DMS114 treated with DMSO at 0.1 percent for 48 hours (cell line): ENCODE data around the gene MRPL4.
"Not testable (repeated sequence)": the region's sequence is repeated elsewhere in the genome, so short reads cannot be mapped to it uniquely, and the experiment has no call there.

Source experiments
- DNase-seq: peaks from one replicate; lab custom pipeline; 2025; ENCODE audit not compliant: unreplicated experiment; lab: John Stamatoyannopoulos, UW

Gene MRPL4

DNA sequence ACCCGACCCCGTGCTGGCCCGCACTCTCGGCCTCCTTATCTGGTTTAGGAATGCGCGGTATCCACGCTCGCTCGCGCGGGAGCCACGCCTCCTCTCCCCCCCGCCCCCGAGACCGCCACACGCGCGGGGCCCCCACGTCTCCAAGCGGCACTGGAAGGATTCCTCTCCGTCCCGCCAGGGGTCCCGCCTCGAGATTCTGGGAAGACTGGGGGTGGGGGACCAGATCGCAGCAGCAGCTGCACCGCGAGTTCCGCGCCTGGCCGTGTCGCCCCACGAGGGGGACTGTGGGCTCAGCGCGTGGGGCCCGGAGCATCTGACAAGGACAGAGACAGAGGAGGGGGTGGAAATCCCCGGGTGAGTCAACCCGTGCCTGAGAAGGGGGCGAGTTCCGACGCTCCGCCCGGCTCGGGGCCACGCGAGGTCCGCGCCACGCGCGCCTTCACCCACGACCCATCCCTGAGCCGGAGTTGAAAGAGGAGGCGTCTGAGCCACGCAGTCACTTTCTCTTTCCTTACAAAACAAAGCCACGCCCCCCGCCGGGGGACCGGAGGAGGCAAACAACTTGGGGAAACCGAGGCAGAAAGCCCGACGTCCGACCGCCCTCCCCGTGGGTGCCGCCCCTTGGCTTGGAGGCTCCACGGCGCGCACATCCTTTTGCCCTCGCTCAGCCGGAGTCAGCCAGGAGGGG, 21.7 kb upstream of the MRPL4 start:
- no peak for DNase-seq

DNA sequence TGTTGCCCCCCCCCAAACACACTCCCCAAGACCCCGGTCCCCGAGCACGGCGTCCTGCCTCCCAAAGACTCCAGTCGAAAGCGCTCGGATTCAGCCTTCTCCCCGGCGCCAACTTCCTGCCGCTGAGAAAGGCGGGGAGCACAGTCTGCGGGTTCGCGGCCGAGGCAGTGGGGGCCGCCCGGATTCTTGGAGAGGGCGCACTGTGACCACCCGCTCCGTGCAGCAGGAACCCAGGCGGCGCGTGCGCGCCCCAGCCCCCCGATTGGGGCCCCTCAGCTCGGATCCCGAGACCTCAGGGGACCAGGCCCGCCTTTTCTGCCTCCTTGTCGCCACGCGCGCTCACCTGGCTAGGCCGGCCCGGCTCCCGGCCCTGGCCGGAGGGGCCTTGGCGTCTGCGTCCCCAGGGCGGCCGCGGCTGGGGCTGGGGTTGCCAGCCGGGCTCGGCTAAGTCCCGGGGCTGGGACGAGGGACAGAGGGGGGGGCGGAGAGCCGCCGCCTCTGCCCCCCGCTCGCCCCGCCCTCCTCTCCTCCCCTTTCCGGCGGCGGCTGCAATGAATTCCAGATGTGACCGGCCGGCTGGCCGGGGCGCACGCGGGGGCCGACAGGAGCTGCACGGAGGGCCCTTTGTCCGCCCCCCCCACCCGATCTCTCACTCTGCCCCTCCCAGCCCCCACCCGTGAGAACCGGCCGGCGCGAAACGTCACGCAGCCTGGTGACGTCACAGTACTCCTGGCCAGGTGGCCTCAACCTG, 21.0 kb upstream of the MRPL4 start, which contains the start of gene S1PR2:
TSS of gene S1PR2 (minus strand) at position 471 of the 751 bp plus-strand sequence. CDS start 6,426 bp downstream, outside the sequence.
- DNase-seq, result peak; percentile 23

DNA sequence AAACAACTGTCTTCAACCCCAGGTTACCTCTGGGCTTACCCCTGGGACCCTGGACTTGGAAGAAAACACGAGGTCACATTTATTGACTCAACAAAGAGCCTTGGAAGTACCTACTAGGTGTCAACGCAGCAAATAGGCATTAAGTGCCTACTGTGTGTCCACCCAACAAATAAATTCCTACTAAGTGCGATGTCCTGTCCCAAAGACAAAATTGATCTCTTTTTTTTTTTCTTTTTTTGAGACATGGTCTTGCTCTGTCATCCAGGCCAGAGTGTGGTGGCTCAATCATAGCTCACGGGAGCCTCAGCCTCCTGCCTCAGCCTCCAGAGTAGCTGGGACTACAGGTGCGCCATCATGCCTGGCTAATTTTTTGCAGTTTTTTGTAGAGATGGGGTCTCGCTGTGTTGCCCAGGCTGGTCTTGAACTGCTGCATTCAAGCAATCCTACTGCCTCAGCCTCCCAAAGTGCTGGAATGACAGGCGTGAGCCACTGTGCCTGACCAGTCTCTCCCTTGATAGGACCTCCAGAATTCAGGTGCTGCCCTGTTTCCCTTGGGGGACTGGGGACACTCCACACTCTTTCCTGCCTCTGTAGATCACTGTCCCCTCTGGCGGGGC, 20.3 kb upstream of the MRPL4 start:
- no peak for DNase-seq

DNA sequence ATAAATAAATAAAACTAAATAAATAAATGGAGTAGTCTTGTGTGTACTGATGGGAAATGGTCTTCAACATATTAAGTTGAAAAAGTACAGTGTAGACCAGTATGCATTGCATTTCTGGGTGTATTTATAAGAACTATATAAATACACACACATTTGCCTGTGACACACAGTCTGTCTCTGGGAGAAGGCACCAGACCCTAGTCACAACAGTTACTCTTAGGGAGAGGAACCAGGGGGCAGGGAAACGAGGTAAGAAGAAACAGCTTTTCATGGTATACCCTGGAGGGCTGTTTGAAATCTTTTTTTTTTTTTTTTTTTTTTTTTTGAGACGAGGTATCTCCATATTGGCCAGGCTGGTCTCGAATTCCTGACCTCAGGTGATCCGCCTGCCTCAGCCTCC, 18.1 kb upstream of the MRPL4 start:
- no peak for DNase-seq

- DNase-seq, result no peak
Measured at GRCh38 chr19:10235003-10235402, 17.0 kb upstream of the MRPL4 start.

DNA sequence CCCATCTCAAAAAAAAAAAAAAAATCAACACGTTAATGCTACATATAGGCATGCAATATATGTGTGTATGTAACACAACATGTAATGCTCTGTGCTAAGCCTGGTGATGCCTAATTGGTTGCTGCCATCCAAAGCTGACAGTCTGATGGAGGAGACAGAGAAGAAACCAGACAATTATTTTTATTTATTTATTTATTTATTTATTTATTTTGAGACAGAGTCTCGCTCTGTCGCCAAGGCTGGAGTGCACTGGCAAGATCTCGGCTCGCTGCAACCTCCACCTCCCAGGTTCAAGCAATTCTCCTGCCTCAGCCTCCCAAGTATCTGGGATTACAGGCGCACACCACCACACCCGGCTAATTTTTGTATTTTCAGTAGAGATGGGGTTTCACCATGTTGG, 16.6 kb upstream of the MRPL4 start:
- DNase-seq, result not testable (repeated sequence)

DNA sequence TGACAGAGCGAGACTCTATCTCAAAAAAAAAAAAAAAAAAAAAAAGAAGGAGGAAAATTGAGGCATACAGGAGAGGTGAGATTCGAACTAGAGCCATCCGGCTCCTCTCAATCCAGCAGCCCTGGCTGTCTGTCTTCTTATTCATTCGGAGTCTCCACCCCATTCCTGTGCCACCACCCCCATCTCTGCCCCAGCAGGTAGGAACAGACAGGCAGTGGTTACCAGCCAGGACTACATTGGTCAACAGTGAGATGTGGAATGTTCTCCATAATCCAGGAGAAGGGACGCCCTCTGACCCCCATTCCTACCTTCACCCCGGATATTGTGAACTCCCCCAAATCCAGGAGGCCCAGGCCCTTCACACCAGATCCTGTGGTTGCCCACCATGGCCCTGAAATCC, 14.3 kb upstream of the MRPL4 start:
- DNase-seq, result no peak

DNA sequence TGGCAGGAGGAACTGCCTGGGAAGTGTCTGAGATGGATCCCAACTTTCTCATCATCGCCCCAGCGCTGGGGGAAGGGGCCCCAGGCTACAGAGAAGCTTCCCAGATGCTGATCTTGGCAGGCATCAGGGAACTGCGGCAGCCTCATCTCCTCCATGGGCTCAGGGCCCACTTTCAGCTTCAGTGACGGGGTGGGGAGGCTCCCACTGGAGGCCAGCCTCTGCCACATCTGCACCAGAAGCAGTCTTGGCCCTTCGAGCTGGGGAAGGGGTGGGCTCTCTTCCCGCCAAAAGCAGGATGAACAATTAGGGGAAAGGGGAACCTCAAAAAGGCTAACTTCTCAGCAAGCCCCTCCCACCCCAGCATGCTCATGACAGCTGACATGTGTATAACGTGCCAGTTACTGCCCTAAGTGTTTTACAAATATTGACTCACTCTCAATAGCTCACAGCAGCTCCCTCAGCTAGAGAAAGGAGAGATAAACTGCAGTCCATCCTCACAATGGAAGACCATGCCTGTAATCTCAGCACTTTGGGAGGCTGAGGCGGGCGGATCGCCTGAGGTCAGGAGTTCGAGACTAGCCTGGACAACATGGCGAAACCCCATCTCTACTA, 13.7 kb upstream of the MRPL4 start:
- no peak for DNase-seq

GRCh38 chr19:10241826-10242449, 10.1 kb upstream of the MRPL4 start:
- DNase-seq, result not testable (repeated sequence)

DNA sequence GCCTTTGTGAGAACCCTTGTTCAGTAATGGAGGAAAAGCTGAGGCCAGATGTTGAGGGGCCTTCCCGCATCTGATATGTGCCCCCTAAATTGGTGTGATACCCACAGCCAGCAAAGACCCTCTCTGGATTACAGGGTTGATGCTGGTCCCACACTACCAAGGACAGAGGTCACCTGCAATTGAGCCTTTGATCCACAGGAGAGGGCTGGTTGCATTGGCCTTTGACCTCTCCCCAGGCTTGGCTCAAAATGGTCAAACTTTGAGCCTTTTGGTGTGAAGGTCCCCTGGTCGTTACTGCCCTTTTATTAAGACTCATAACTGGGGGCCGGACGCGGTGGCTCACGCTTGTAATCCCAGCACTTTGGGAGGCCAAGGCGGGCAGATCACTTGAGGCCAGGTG, 8.4 kb upstream of the MRPL4 start:
- DNase-seq, result no peak

DNA sequence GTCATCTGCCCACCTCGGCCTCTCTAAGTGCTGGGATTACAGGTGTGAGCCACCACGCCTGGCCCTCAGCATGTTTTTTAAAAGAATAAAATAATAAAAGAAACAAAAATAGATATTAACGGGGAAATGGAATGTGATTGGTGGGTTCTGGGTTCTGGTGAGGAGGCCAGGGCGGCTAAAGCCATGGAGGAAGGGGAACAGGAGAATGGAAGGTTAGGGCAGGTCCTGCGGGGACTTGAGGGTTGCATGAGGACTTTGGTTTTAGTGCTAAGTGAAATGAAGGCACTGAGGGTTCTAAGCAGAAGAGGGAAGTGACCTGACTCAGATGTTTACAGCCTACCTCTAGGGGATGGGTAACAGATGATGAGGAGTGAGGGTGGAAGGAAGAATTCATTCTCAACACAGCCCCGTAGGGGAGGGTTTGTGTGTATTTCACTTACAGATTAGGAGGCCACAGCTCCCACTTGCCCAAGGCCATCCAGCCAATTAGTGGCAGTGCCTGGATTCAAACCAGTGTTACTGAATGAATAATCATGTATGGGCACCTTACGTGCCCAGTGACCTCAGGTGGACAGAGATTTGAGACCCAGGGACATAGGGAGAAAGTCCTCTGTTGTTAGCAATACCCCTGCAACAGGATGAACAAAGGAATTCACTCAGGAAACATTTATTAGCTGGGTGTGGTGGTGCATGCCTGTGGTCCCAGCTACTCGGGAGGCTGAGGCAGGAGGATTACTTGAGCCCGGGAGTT, 6.7 kb upstream of the MRPL4 start:
- no peak for DNase-seq

- DNase-seq, result no peak
Measured at GRCh38 chr19:10246511-10246910, 5.5 kb upstream of the MRPL4 start.

DNA sequence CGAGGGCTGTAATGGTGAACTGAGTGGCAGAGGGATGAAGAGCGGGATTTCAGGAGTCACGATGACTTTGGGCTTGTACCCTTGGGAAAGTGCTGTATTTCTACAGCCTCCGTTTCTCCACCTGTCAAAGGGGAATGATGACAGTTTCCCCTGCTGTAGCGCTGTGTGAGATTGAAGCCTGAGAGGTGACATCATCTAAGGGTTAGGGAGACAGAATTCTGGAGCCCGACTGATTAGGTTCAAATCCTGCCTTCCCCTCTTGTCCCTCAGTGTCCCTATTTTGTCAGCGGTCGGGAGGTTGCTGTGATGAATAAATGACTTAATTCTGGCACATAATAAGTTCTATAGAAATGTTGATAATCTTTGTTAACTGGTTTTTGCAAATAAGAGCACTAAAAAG, 693 bp downstream of the MRPL4 start:
- DNase-seq, result no peak

DNA sequence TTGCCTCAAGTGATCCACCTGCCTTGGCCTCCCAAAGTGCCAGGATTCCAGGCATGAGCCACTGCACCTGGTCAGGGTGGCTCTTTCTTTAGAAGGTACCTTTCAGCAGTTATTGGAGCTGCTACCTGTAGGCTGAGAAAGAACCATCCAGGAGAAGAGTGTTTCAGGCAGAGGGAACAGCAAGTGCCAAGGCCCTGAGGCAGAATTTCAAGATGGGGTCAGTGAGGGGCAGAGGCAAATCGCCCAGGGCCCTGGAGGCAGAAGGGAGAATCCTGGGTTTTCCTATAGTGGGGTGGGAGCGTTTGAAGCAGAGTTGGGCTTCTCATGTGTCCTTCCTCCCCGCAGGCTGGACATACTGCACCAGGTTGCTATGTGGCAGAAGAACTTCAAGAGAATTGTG, 2.2 kb downstream of the MRPL4 start:
- no peak for DNase-seq

GRCh38 chr19:10255358-10255757, 3.3 kb downstream of the MRPL4 start:
- no peak for DNase-seq

DNA sequence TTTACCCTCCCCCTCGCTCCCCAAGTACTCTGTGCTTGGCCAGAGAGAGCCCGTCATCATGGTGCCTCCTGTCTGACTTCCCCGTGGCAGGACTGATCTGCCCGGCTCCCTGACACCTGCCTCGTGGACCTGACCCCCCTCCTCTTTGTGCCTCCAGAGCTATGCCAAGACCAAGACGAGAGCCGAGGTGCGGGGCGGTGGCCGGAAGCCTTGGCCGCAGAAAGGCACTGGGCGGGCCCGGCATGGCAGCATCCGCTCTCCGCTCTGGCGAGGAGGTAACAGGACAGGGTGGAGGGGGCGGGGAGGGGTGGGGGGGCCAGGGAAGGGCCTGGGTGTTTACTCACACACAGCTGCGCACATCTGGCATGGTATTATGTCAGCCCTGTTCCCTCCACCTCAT, 4.5 kb downstream of the MRPL4 start:
- no peak for DNase-seq

DNA sequence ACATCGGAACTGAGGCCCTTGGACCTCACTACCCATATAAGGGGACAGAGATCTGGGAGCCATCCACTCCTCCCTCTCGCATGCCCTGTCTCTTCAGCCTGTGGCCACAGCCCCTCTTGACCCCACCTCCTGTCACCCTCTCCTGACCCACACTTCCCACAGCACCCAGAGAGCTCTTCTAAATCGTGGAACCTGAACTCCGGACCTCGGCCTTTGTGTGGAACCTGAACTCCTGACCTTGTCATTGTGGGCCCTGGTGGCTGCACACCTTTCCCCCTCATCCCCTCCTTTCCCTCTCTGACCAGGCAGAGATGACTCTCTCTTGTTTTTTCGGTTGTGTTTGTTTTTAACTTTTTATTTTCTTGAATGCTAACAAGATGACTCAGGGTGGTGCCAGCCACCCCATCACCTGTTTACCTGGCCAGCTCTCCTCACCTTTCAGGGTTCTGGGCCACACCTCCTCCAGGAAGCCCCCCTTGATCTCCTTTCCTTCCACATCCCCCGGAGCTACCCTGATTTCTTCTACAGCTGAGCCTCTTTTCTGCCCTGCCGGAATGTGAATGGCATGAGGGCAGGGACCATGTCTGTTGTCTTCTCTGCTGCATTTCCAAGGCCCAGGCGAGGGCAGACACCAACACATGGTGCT, 5.1 kb downstream of the MRPL4 start:
- no peak for DNase-seq

GRCh38 chr19:10258080-10258710, 6.2 kb downstream of the MRPL4 start:
- no peak for DNase-seq

- DNase-seq, result peak; percentile 67
Measured at GRCh38 chr19:10259162-10259905, 7.3 kb downstream of the MRPL4 start.
